ENCODE results near the gene AATK. TPM values are rescaled to one million over a fixed set of nuclear protein-coding genes. Genes with fewer than 3 reads are reported as not detected.
A peak's percentile ranks its signal among the peaks of the same experiment; 100 is the strongest.

AATK gene
- total and polyA plus RNA-seq, 2 donors: 0.24 to 1.9 TPM

GRCh38 chr17:81207610-81208581 is 41.9 kb upstream of the AATK start:
- peaks cover 16 to 29% of the 10 kb centered on the region in 2 donors for H3K36me3 ChIP-seq (ENCODE audit: control insufficient read depth in 2 of 2, insufficient read depth in 2 of 2, low read length in 1 of 2)
- peak in 1 of 9 donors; percentile 20 for DNase-seq (ENCODE audit: low read depth in 6 of 9, low spot score in 9 of 9)
- peaks cover 0 to 9% of the 10 kb centered on the region in 2 donors for H3K9me3 ChIP-seq (ENCODE audit: control insufficient read depth in 2 of 2, insufficient read depth in 1 of 2, low read length in 1 of 2)
- H3K4me3 ChIP-seq (ENCODE audit: low read length in 2 of 2): no peak overlapping the region
- H3K27ac ChIP-seq (ENCODE audit: low read depth in 1 of 2, low read length in 1 of 2): no peak overlapping the region
- H3K4me1 ChIP-seq (ENCODE audit: control insufficient read depth in 2 of 2, insufficient read depth in 2 of 2, low read length in 2 of 2): no peaks in the 10 kb centered on the region
- H3K27me3 ChIP-seq (ENCODE audit: control insufficient read depth in 2 of 2, insufficient read depth in 1 of 2, low read length in 1 of 2): no peaks in the 10 kb centered on the region
- 76% methylated on average over 21 of the region's 21 CpGs for WGBS

- Histone ChIP-seq H3K4me1 (ENCODE audit: control insufficient read depth in 2 of 2, insufficient read depth in 2 of 2, low read length in 2 of 2) (no peaks in the 10 kb centered on the region), H3K4me3 (ENCODE audit: low read length in 2 of 2) (no peak overlapping the region), H3K27me3 (ENCODE audit: control insufficient read depth in 2 of 2, insufficient read depth in 1 of 2, low read length in 1 of 2) (no peaks in the 10 kb centered on the region), H3K36me3 (ENCODE audit: control insufficient read depth in 2 of 2, insufficient read depth in 2 of 2, low read length in 1 of 2) (peaks cover 16 to 35% of the 10 kb centered on the region in 2 donors), H3K27ac (ENCODE audit: low read depth in 1 of 2, low read length in 1 of 2) (no peak overlapping the region), H3K9me3 (ENCODE audit: control insufficient read depth in 2 of 2, insufficient read depth in 1 of 2, low read length in 1 of 2) (peaks cover 0 to 9% of the 10 kb centered on the region in 2 donors)
- WGBS: 97% methylated on average over 12 of the region's 12 CpGs
- DNase-seq (ENCODE audit: low read depth in 6 of 9, low spot score in 9 of 9): no peak
Measured at GRCh38 chr17:81206657-81207056, 40.6 kb upstream of the AATK start.

- Histone ChIP-seq H3K4me3 (ENCODE audit: low read length in 2 of 2) (no peak overlapping the region), H3K36me3 (ENCODE audit: control insufficient read depth in 2 of 2, insufficient read depth in 2 of 2, low read length in 1 of 2) (peaks cover 18 to 35% of the 10 kb centered on the region in 2 donors), H3K27me3 (ENCODE audit: control insufficient read depth in 2 of 2, insufficient read depth in 1 of 2, low read length in 1 of 2) (no peaks in the 10 kb centered on the region), H3K27ac (ENCODE audit: low read depth in 1 of 2, low read length in 1 of 2) (no peak overlapping the region), H3K9me3 (ENCODE audit: control insufficient read depth in 2 of 2, insufficient read depth in 1 of 2, low read length in 1 of 2) (peaks cover 0 to 9% of the 10 kb centered on the region in 2 donors), H3K4me1 (ENCODE audit: control insufficient read depth in 2 of 2, insufficient read depth in 2 of 2, low read length in 2 of 2) (no peaks in the 10 kb centered on the region)
- DNase-seq (ENCODE audit: low read depth in 6 of 9, low spot score in 9 of 9): no peak
- 95% methylated on average over 4 of the region's 4 CpGs for WGBS
Measured at GRCh38 chr17:81206166-81206565, 40.1 kb upstream of the AATK start.

GRCh38 chr17:81204578-81204977 is 38.6 kb upstream of the AATK start:
- no peaks in the 10 kb centered on the region for H3K4me1 ChIP-seq (ENCODE audit: control insufficient read depth in 2 of 2, insufficient read depth in 2 of 2, low read length in 2 of 2)
- DNase-seq (ENCODE audit: low read depth in 6 of 9, low spot score in 9 of 9): no peak
- 91% methylated on average over 10 of the region's 10 CpGs for WGBS
- H3K9me3 ChIP-seq (ENCODE audit: control insufficient read depth in 2 of 2, insufficient read depth in 1 of 2, low read length in 1 of 2): peaks cover 0 to 9% of the 10 kb centered on the region in 2 donors
- no peaks in the 10 kb centered on the region for H3K27me3 ChIP-seq (ENCODE audit: control insufficient read depth in 2 of 2, insufficient read depth in 1 of 2, low read length in 1 of 2)
- H3K4me3 ChIP-seq (ENCODE audit: low read length in 2 of 2): no peak overlapping the region
- no peak overlapping the region for H3K27ac ChIP-seq (ENCODE audit: low read depth in 1 of 2, low read length in 1 of 2)
- peaks cover 25 to 40% of the 10 kb centered on the region in 2 donors for H3K36me3 ChIP-seq (ENCODE audit: control insufficient read depth in 2 of 2, insufficient read depth in 2 of 2, low read length in 1 of 2)

- H3K9me3 ChIP-seq (ENCODE audit: control insufficient read depth in 2 of 2, insufficient read depth in 1 of 2, low read length in 1 of 2): peaks cover 0 to 9% of the 10 kb centered on the region in 2 donors
- H3K27ac ChIP-seq (ENCODE audit: low read depth in 1 of 2, low read length in 1 of 2): no peak overlapping the region
- WGBS: 96% methylated on average over 20 of the region's 20 CpGs
- H3K4me3 ChIP-seq (ENCODE audit: low read length in 2 of 2): no peak overlapping the region
- H3K27me3 ChIP-seq (ENCODE audit: control insufficient read depth in 2 of 2, insufficient read depth in 1 of 2, low read length in 1 of 2): no peaks in the 10 kb centered on the region
- DNase-seq (ENCODE audit: low read depth in 6 of 9, low spot score in 9 of 9): no peak
- peaks cover 32 to 48% of the 10 kb centered on the region in 2 donors for H3K36me3 ChIP-seq (ENCODE audit: control insufficient read depth in 2 of 2, insufficient read depth in 2 of 2, low read length in 1 of 2)
- H3K4me1 ChIP-seq (ENCODE audit: control insufficient read depth in 2 of 2, insufficient read depth in 2 of 2, low read length in 2 of 2): no peaks in the 10 kb centered on the region
Measured at GRCh38 chr17:81203136-81203535, 37.1 kb upstream of the AATK start.

- H3K27me3 ChIP-seq (ENCODE audit: control insufficient read depth in 2 of 2, insufficient read depth in 1 of 2, low read length in 1 of 2): no peaks in the 10 kb centered on the region
- 98% methylated on average over 10 of the region's 10 CpGs for WGBS
- no peaks in the 10 kb centered on the region for H3K4me1 ChIP-seq (ENCODE audit: control insufficient read depth in 2 of 2, insufficient read depth in 2 of 2, low read length in 2 of 2)
- no peak overlapping the region for H3K27ac ChIP-seq (ENCODE audit: low read depth in 1 of 2, low read length in 1 of 2)
- no peak for DNase-seq (ENCODE audit: low read depth in 6 of 9, low spot score in 9 of 9)
- peaks cover 0 to 9% of the 10 kb centered on the region in 2 donors for H3K9me3 ChIP-seq (ENCODE audit: control insufficient read depth in 2 of 2, insufficient read depth in 1 of 2, low read length in 1 of 2)
- no peak overlapping the region for H3K4me3 ChIP-seq (ENCODE audit: low read length in 2 of 2)
- peaks cover 35 to 51% of the 10 kb centered on the region in 2 donors for H3K36me3 ChIP-seq (ENCODE audit: control insufficient read depth in 2 of 2, insufficient read depth in 2 of 2, low read length in 1 of 2)
Measured at GRCh38 chr17:81202318-81202717, 36.3 kb upstream of the AATK start.

GRCh38 chr17:81200695-81201580 is 34.9 kb upstream of the AATK start:
- Histone ChIP-seq H3K4me3 (ENCODE audit: low read length in 2 of 2) (no peak overlapping the region), H3K4me1 (ENCODE audit: control insufficient read depth in 2 of 2, insufficient read depth in 2 of 2, low read length in 2 of 2) (no peaks in the 10 kb centered on the region), H3K27me3 (ENCODE audit: control insufficient read depth in 2 of 2, insufficient read depth in 1 of 2, low read length in 1 of 2) (no peaks in the 10 kb centered on the region), H3K36me3 (ENCODE audit: control insufficient read depth in 2 of 2, insufficient read depth in 2 of 2, low read length in 1 of 2) (peaks cover 33 to 54% of the 10 kb centered on the region in 2 donors), H3K9me3 (ENCODE audit: control insufficient read depth in 2 of 2, insufficient read depth in 1 of 2, low read length in 1 of 2) (peaks cover 0 to 9% of the 10 kb centered on the region in 2 donors), H3K27ac (ENCODE audit: low read depth in 1 of 2, low read length in 1 of 2) (no peak overlapping the region)
- peak in 2 of 9 donors; percentile 32 to 40 for DNase-seq (ENCODE audit: low read depth in 6 of 9, low spot score in 9 of 9)
- WGBS: 89% methylated on average over 27 of the region's 27 CpGs

- Histone ChIP-seq H3K4me3 (ENCODE audit: low read length in 2 of 2) (no peak overlapping the region), H3K9me3 (ENCODE audit: control insufficient read depth in 2 of 2, insufficient read depth in 1 of 2, low read length in 1 of 2) (peaks cover 0 to 9% of the 10 kb centered on the region in 2 donors), H3K27me3 (ENCODE audit: control insufficient read depth in 2 of 2, insufficient read depth in 1 of 2, low read length in 1 of 2) (no peaks in the 10 kb centered on the region), H3K36me3 (ENCODE audit: control insufficient read depth in 2 of 2, insufficient read depth in 2 of 2, low read length in 1 of 2) (peaks cover 37 to 62% of the 10 kb centered on the region in 2 donors), H3K4me1 (ENCODE audit: control insufficient read depth in 2 of 2, insufficient read depth in 2 of 2, low read length in 2 of 2) (no peaks in the 10 kb centered on the region), H3K27ac (ENCODE audit: low read depth in 1 of 2, low read length in 1 of 2) (no peak overlapping the region)
- WGBS: 96% methylated on average over 18 of the region's 18 CpGs
- DNase-seq (ENCODE audit: low read depth in 6 of 9, low spot score in 9 of 9): no peak
Measured at GRCh38 chr17:81200201-81200600, 34.2 kb upstream of the AATK start.

- Histone ChIP-seq H3K4me3 (ENCODE audit: low read length in 2 of 2) (no peak overlapping the region), H3K9me3 (ENCODE audit: control insufficient read depth in 2 of 2, insufficient read depth in 1 of 2, low read length in 1 of 2) (peaks cover 0 to 3% of the 10 kb centered on the region in 2 donors), H3K27me3 (ENCODE audit: control insufficient read depth in 2 of 2, insufficient read depth in 1 of 2, low read length in 1 of 2) (no peaks in the 10 kb centered on the region), H3K36me3 (ENCODE audit: control insufficient read depth in 2 of 2, insufficient read depth in 2 of 2, low read length in 1 of 2) (peaks cover 41 to 69% of the 10 kb centered on the region in 2 donors), H3K4me1 (ENCODE audit: control insufficient read depth in 2 of 2, insufficient read depth in 2 of 2, low read length in 2 of 2) (no peaks in the 10 kb centered on the region), H3K27ac (ENCODE audit: low read depth in 1 of 2, low read length in 1 of 2) (no peak overlapping the region)
- DNase-seq (ENCODE audit: low read depth in 6 of 9, low spot score in 9 of 9): no peak
- 99% methylated on average over 18 of the region's 18 CpGs for WGBS
Measured at GRCh38 chr17:81199482-81199830, 33.4 kb upstream of the AATK start.

All from thymus (tissue), 11 donors.